Common myeloid progenitor, CD34-positive (primary cell): Measurements from ENCODE around the gene RBM45.
"Not testable (repeated sequence)": the region's sequence is repeated elsewhere in the genome, so short reads cannot be mapped to it uniquely, and the experiment has no call there.

Experiments used
- CTCF ChIA-PET: fragments of 350-600 bp; sonication (Branson Sonifier 250); formaldehyde crosslinking; loops from one replicate; lab custom pipeline; 2021; ENCODE audit warnings: antibody characterized with exemption; lab: Charles Lee
- POLR2A ChIA-PET: fragments of 350-600 bp; sonication (Branson Sonifier 250); formaldehyde crosslinking; loops from one replicate; lab custom pipeline; 2021; ENCODE audit warnings: antibody characterized with exemption; lab: Charles Lee
- DNase-seq, 3 donors: peaks; one replicate each; pipeline versions ENCODE4 v3.0.0 to v3.0.0-alpha.2; 2013
- H3K27ac ChIP-seq, 2 experiments: 1 replicate in 1 of 2; 2 replicates in 1 of 2; pipeline ENCODE4 v1.7.0; 2013; ENCODE audit warnings: inconsistent platforms in 2 of 2, low read length in 2 of 2, mild to moderate bottlenecking in 2 of 2, low read depth in 1 of 2, moderate library complexity in 1 of 2; ENCODE audit not compliant: severe bottlenecking in 2 of 2, insufficient read depth in 1 of 2, poor library complexity in 1 of 2
- H3K27me3 ChIP-seq, 5 experiments: replicated peaks in 2 of 5; 1 replicate in 3 of 5; 2 replicates in 2 of 5; pipeline versions ENCODE4 v1.6.1 to v1.7.0; 2013; ENCODE audit warnings: low read length in 4 of 5, mild to moderate bottlenecking in 2 of 5, moderate library complexity in 2 of 5, inconsistent platforms in 1 of 5; ENCODE audit not compliant: insufficient read depth in 5 of 5, control insufficient read depth in 4 of 5
- H3K36me3 ChIP-seq, 4 experiments: 1 replicate in 2 of 4; 2 replicates in 2 of 4; pipeline versions ENCODE4 v1.6.1 to v1.7.0; 2013; ENCODE audit warnings: low read length in 3 of 4, control low read depth in 1 of 4, mild to moderate bottlenecking in 1 of 4; ENCODE audit not compliant: control insufficient read depth in 4 of 4, insufficient read depth in 4 of 4
- H3K4me1 ChIP-seq, 4 experiments: 1 replicate in 3 of 4; 2 replicates in 1 of 4; pipeline versions ENCODE4 v1.6.1 to v1.7.1; 2013; ENCODE audit warnings: low read length in 3 of 4, mild to moderate bottlenecking in 3 of 4, control low read depth in 1 of 4, inconsistent platforms in 1 of 4, moderate library complexity in 1 of 4; ENCODE audit not compliant: control insufficient read depth in 4 of 4, insufficient read depth in 4 of 4; ENCODE audit errors: control extremely low read depth in 1 of 4
- H3K4me3 ChIP-seq, 7 experiments: 1 replicate in 4 of 7; 2 replicates in 3 of 7; pipeline versions ENCODE4 v1.5.1 to v1.7.0; 2013; ENCODE audit warnings: mild to moderate bottlenecking in 7 of 7, low read length in 6 of 7, moderate library complexity in 6 of 7, inconsistent platforms in 2 of 7, low read depth in 2 of 7, control low read depth in 1 of 7; ENCODE audit not compliant: insufficient read depth in 4 of 7, control insufficient read depth in 1 of 7; ENCODE audit errors: extremely low read depth in 1 of 7
- H3K9me3 ChIP-seq, 5 experiments: 1 replicate in 4 of 5; 2 replicates in 1 of 5; pipeline versions ENCODE4 v1.6.1 to v1.7.1; 2013; ENCODE audit warnings: low read length in 4 of 5, mild to moderate bottlenecking in 2 of 5, inconsistent platforms in 1 of 5, low read depth in 1 of 5, moderate library complexity in 1 of 5; ENCODE audit not compliant: control insufficient read depth in 4 of 5, insufficient read depth in 2 of 5; ENCODE audit errors: control extremely low read depth in 1 of 5
- WGBS: methylation state at CpG from one replicate; pipeline ENCODE4 v1.1.5; 2013; ENCODE audit not compliant: insufficient coverage; 5-methylcytosine and 5-hydroxymethylcytosine counted together

RBM45 gene

GRCh38 chr2:178142274-178143065 lies 30.2 kb downstream of the RBM45 start:
- Histone ChIP-seq H3K4me3 (no peak overlapping the region), H3K27me3 (no peaks in the 10 kb centered on the region), H3K9me3 (no peaks in the 10 kb centered on the region), H3K4me1 (no peaks in the 10 kb centered on the region), H3K27ac (no peak overlapping the region), H3K36me3 (no peaks in the 10 kb centered on the region)
- 100% methylated on average over 2 of the region's 5 CpGs for WGBS
- CTCF ChIA-PET, result interaction anchor here (2.2 kb wide), 1 partner anchor 11 kb away, joined by 7 read pairs; no protein-coding TSS in a partner anchor
- peak in 1 of 3 donors; percentile 2 for DNase-seq
- POLR2A ChIA-PET, result no interaction called here

GRCh38 chr2:178143481-178143880 lies 31.2 kb downstream of the RBM45 start:
- Histone ChIP-seq H3K4me3 (no peak overlapping the region), H3K27me3 (no peaks in the 10 kb centered on the region), H3K36me3 (no peaks in the 10 kb centered on the region), H3K27ac (no peak overlapping the region), H3K9me3 (no peaks in the 10 kb centered on the region), H3K4me1 (no peaks in the 10 kb centered on the region)
- DNase-seq, result no peak
- POLR2A ChIA-PET, result no interaction called here
- CTCF ChIA-PET, result interaction anchor here (2.2 kb wide), 1 partner anchor 12 kb away, joined by 7 read pairs; no protein-coding TSS in a partner anchor

- Histone ChIP-seq H3K36me3 (no peaks in the 10 kb centered on the region), H3K4me3 (no peak overlapping the region), H3K27ac (no peak overlapping the region), H3K27me3 (no peaks in the 10 kb centered on the region), H3K9me3 (peaks cover 0 to 3% (median 2%) of the 10 kb centered on the region in 5 experiments), H3K4me1 (no peaks in the 10 kb centered on the region)
- POLR2A ChIA-PET, result no interaction called here
- WGBS, result no CpG with 5 or more reads among the region's 3 CpGs
- DNase-seq, result no peak
- CTCF ChIA-PET, result interaction anchor here (0.8 kb wide), 1 partner anchor 40 kb away, joined by 3 read pairs; no protein-coding TSS in a partner anchor
Observed at GRCh38 chr2:178152033-178152432, 39.8 kb downstream of the RBM45 start.

GRCh38 chr2:178152542-178152941 lies 40.3 kb downstream of the RBM45 start:
- H3K4me1 ChIP-seq, result no peaks in the 10 kb centered on the region
- no peaks in the 10 kb centered on the region for H3K36me3 ChIP-seq
- H3K4me3 ChIP-seq, result no peak overlapping the region
- no peaks in the 10 kb centered on the region for H3K27me3 ChIP-seq
- no peak overlapping the region for H3K27ac ChIP-seq
- WGBS, result no CpG with 5 or more reads among the region's 4 CpGs
- CTCF ChIA-PET, result no interaction called here
- DNase-seq, result no peak
- peaks cover 0 to 3% (median 2%) of the 10 kb centered on the region in 5 experiments for H3K9me3 ChIP-seq
- POLR2A ChIA-PET, result no interaction called here

- WGBS, result no CpG with 5 or more reads among the region's 1 CpG
- CTCF ChIA-PET, result interaction anchor here (0.5 kb wide), 1 partner anchor 21 kb away, joined by 3 read pairs; no protein-coding TSS in a partner anchor
Observed at GRCh38 chr2:178152977-178153376, 40.7 kb downstream of the RBM45 start.

GRCh38 chr2:178153878-178154277 lies 41.6 kb downstream of the RBM45 start:
- 100% methylated on average over 1 of the region's 1 CpG for WGBS
- H3K9me3 ChIP-seq, H3K27ac ChIP-seq, H3K27me3 ChIP-seq, H3K4me1 ChIP-seq, POLR2A ChIA-PET, H3K4me3 ChIP-seq, DNase-seq, CTCF ChIA-PET, H3K36me3 ChIP-seq: not testable (repeated sequence)

More at GRCh38 chr2:178152977-178153376, 40.7 kb downstream of the RBM45 start:
- Histone ChIP-seq H3K36me3 (no peaks in the 10 kb centered on the region), H3K4me3 (no peak overlapping the region), H3K4me1 (no peaks in the 10 kb centered on the region), H3K27me3 (no peaks in the 10 kb centered on the region), H3K27ac (no peak overlapping the region), H3K9me3 (peaks cover 0 to 3% (median 2%) of the 10 kb centered on the region in 5 experiments)
- DNase-seq, result no peak
- POLR2A ChIA-PET, result no interaction called here

GRCh38 chr2:178155524-178155923 lies 43.3 kb downstream of the RBM45 start:
- H3K27me3 ChIP-seq, result no peaks in the 10 kb centered on the region
- H3K27ac ChIP-seq, result no peak overlapping the region
- WGBS, result no CpG with 5 or more reads among the region's 1 CpG
- CTCF ChIA-PET, result no interaction called here
- no peak for DNase-seq
- POLR2A ChIA-PET, result no interaction called here
- no peak overlapping the region for H3K4me3 ChIP-seq
- no peaks in the 10 kb centered on the region for H3K4me1 ChIP-seq
- no peaks in the 10 kb centered on the region for H3K36me3 ChIP-seq
- H3K9me3 ChIP-seq, result peaks cover 0 to 3% (median 2%) of the 10 kb centered on the region in 5 experiments
